ENCODE measurements around the gene ARMC12.
"Not testable (repeated sequence)": the region's sequence is repeated elsewhere in the genome, so short reads cannot be mapped to it uniquely, and the experiment has no call there.

DNA sequence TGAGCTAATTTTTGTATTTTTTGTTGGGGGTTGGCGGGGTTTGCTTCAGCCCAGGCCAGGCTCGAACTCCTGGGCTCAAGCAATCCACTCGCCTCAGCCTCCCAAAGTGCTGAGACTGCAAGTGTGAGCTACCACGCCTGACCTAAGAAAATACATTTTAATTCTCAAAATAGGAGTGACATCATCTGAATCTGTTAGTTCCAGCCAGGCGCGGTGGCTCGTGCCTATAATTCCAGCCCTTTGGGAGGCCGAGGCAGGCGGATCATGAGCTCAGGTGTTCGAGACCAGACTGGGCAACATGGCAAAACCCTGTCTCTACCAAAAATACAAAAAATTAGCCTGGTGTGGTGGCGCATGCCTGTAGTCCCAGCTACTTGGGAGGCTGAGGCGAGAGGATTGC is 2.5 kb upstream of the ARMC12 start:
- TF ChIP-seq POLR2A (IDR thresholded peaks at IDR 0.05) = not testable (repeated sequence)
- TF ChIP-seq, protein P1, sequence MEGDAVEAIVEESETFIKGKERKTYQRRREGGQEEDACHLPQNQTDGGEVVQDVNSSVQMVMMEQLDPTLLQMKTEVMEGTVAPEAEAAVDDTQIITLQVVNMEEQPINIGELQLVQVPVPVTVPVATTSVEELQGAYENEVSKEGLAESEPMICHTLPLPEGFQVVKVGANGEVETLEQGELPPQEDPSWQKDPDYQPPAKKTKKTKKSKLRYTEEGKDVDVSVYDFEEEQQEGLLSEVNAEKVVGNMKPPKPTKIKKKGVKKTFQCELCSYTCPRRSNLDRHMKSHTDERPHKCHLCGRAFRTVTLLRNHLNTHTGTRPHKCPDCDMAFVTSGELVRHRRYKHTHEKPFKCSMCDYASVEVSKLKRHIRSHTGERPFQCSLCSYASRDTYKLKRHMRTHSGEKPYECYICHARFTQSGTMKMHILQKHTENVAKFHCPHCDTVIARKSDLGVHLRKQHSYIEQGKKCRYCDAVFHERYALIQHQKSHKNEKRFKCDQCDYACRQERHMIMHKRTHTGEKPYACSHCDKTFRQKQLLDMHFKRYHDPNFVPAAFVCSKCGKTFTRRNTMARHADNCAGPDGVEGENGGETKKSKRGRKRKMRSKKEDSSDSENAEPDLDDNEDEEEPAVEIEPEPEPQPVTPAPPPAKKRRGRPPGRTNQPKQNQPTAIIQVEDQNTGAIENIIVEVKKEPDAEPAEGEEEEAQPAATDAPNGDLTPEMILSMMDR (IDR thresholded peaks at IDR 0.05 in 4 of 5, conservative IDR thresholded peaks at IDR 0.05 in 1 of 5) = not testable (repeated sequence)

Measured in gastrocnemius medialis (tissue), 4 donors.